ENCODE measurements around the gene DCBLD2.
"Not testable (repeated sequence)": the region's sequence is repeated elsewhere in the genome, so short reads cannot be mapped to it uniquely, and the experiment has no call there.

The DCBLD2 gene

DNA sequence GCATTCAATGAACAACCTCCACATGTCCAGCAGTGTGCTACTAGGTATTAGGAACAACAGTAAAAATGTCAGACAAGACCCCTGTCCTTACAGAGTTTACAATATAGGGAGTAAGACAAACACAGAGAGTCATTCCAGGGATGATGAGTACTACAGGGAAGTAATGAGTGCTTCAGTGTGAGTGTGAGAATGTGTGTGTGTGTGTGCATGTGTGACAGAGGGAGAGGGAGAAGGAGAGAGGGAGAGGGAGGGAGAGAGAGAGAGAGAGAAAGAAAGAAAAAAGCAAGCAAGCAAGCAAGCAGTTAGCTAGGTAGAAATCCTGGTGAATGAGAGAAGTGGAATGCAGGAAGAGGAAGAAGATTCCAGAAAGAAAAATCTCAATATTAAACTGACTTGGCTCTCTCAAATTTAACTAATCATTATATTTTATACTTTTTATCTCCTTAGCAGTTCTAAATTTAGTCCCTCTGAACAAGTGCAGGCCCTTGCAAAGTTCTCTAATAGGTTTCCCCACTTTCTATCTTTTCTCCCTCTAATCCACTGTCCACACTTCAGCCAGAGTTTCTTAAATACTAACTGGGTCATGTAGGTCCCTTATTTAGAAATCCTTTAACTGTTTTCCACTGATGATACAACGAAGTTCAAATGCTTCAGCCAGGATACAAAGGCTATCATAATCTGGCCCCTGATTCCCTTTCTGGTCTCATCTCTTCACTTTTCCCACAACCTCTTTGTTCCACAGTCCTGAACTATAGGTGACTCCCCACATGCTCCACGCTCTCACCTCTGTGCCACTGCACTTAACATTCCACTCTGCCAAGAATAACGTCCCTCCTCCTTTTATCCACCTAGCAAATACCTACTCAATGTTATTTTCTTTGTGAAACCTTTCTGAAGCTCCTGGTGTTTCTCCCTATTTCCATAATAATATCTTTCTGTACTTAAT is 10.3 kb downstream of the DCBLD2 start:
- no peak for DNase-seq

DNA sequence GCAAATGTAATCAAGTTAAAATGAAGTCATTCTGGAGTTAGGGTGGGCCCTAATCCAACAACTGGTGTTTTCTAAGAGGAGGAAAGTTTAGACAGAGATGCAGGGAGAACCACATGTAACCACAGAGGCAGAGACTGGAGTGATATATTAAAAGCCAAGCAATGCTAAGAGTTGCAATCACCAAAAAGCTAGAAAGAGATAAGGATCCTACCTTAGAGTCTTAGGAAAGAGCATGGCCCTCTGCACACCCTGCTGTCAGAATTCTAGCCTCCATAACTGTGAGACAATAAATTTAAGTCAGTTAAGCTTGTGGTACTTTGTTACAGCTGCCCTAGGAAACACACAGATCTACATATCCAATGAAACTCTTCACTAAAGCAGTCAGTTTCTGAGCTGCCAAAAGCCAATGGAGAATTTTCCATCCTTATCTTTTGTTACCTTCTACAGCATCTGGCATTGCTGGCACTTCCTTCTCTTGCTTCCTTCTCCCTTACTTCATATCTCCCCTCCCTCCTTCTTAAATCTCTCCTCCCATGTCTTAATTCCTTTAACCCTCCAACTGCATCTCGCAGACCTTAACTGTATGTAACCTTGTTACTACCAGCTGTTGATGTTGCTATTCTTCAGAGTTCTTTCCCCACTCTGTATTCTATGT is 11.2 kb downstream of the DCBLD2 start:
- no peak for DNase-seq

DNA sequence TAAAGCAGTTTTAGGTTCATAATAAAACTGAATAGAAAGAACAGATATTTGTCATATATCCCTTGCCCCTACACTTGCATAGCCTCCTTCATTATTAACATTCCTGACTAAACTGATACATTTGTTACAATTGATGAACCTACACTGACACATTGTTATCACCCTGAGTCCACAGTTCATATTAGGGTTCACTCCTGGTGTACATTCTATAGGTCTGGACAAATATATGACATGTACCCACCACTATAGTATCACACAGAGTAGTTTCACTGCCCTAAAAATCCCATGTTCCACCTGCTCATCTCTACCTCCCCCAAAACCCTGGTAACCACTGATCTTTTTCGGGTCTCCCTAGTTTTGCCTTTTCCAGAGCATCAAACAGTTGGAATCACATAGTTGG is 13.8 kb downstream of the DCBLD2 start:
- no peak for DNase-seq

DNA sequence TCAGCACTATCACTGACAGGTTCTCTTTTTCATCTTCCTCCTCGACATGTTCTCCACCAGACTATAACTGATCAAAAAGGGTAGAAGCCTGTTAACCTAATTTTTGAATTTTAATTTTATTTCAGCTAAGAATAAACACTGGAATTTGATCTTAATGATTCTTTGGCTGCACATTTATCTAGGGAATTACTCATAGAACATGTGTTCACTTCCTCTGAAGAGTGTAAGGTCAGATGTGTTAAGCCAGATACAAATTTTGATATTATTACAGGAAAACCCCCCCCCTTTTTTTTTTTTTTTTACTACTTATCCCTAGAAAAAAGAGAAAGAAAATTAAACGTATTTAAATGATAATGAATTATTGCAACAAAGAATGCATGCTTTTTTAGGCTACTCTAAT is 15.0 kb downstream of the DCBLD2 start:
- no peak for DNase-seq

DNA sequence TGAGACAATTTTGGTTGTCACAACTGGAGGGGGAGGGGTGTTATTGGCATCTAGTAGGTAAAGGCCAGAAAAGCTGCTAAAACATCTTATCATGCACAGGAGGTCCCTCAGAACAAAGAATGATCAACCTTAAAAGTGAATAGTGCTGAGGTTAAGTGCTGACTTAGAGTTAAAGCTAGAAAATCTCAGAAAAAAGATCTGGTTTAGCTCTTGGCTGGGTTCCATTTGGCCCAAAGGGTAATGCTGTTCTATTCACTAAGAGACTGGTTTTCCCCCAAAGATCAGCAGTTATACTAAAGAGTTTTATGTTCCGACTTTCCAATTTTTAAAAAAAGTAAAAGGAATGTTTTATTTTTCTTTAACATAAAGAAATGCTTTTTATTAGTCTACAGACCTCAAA is 15.6 kb downstream of the DCBLD2 start:
- no peak for DNase-seq

DNA sequence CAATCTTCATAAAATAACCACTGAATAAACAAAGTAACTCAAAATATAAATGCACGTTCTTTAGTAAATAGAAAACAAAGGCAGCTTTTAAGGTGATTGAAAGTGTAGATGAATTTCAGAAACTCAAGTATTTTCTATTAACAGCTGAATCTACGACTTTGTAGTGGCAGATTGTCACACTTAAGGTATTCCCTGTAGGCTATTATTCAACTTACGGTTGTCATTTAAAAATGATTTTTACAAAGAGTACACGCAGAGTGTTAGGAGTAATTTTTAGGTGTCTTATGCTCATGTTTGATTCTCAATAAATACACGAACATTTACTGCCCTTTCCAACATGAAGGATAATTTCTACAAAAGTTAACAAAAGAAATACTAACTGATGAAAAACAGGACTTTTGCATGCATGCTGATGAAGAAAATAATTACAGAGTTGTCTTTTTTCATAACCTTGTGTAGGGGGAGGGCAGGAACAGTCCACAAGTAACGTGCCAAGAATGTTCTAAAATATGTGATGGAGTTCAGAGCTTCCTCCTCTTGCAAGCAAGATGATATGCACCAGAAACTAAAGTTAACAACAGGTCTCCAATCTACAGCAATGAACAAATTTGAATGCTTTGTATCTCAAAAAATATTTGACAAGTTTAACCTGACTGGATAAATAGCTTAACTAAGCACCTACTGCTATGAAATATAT is 16.7 kb downstream of the DCBLD2 start:
- no peak for DNase-seq

DNA sequence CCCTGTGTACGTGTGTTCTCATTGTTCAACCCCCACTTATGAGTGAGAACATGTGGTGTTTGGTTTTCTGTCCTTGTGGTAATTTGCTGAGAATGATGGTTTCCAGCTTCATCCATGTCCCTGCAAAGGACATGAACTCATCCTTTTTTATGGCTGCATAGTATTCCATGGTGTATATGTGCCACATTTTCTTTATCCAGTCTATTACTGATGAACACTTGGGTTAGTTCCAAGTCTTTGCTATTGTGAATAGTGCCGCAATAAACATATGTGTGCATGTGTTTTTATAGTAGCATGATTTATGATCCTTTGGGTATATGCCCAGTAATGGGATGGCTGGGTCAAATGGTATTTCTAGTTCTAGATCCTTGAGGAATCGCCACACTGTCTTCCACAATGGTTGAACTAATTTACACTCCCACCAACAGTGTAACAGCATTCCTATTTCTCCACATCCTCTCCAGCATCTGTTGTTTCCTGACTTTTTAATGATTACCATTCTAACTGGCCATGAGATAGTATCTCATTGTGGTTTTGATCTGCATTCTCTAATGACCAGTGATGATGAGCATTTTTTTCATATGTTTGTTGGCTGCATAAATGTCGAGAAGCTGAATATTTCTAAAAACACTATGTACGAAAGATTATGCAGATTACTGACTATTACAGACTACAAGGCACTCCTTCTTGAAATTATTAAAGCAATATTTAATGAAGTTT is 18.7 kb downstream of the DCBLD2 start:
- DNase-seq, result not testable (repeated sequence)

DNA sequence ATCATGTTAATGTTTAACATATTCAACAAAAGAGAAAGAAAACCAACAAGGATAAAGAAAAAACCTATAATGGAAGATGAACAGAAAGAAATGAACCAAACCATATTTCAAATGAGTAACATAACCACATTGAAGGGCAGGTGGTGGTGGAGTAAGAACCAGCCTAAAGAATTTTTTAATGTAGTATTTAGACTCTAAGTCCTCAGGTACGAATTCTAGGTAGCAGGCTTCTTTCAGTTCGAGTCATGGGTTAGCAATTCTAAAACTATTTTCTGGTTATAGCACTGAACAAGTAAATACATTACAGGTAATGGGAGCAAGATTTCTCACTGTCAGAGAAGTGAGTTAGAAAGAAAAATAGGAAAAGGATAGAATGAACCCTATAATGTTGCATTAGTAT is 24.4 kb downstream of the DCBLD2 start:
- no peak for DNase-seq

DNA sequence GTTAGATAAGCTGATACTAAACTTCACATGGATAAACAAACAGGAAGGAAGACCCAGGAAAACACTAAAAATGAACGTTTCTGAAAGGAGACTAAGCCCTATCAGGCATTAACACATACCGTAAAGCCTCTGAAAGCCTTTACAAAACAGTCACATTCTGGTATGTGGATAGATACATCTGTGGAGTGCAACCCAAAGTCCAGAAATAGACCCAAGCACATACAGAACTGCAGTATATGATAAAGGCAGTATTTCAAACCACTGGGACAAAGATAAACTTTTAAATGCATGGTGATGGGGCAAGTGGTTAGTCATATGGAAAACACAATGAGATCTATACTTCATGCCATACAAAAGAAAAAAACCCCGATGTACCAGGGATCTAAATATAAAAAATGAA is 26.0 kb downstream of the DCBLD2 start:
- DNase-seq, result no peak

DNA sequence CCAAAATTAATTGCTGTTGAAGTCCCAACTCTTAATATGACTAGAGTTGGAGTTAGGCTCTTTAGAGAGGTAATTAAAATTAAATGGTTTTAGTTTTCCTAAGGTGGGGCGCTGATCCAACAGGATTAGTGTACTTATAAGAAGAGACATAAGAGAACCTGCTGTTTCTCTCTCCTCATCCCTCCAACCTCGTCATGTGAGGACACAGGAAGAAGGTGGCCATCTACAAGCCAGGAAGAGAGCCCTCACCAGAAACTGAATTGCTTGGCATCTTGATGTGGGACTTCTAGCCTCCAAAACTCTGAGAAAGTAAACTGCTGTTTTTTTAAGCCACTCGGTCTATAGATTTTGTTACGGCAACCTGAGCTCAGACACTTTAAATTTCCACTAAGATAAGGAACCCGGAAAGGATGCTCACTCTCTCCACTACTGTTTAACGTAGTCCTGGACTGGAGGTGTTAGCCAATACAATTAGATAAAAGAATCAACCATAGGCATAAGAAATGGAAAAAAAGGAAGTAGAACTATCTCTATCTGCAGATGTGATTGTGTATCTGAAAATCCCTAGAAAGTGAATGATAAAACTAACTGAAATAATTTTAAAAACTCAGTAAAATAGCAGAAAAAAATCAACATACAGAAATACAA is 26.8 kb downstream of the DCBLD2 start:
- no peak for DNase-seq

DNA sequence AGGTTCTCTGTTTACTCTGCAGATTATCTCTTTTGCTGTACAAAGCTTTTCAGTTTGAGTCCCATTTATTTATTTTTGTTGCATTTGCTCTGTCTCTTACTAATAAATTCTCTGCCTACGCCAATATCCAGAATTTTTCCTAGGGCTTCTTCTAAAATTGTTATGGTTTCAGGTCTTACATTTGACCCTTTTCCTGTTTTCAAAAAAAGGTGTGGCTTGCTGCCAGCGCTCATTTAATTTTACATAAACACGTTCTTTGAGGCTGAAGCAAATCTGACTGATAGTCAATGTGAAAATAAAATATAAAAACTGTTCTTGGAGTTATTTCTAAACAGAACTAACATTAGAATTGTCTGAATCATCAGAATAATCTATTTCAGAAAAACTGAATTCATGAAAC is 32.1 kb downstream of the DCBLD2 start:
- DNase-seq, result no peak

DNA sequence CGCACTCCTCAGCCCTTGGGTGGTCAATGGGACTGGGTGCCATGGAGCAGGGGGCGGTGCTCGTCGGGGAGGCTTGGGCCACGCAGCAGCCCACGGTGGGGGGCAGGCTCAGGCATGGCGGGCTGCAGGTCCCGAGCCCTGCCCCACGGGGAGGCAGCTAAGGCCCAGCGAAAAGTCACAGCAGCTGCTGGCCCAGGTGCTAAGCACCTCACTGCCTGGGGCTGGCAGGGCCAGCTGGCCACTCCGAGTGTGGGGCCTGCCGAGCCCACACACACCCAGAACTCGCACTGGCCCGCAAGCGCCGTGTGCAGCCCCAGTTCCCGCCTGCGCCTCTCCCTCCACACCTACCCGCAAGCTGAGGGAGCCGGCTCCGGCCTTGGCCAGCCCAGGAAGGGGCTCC is 43.5 kb downstream of the DCBLD2 start:
- not testable (repeated sequence) for DNase-seq

DNA sequence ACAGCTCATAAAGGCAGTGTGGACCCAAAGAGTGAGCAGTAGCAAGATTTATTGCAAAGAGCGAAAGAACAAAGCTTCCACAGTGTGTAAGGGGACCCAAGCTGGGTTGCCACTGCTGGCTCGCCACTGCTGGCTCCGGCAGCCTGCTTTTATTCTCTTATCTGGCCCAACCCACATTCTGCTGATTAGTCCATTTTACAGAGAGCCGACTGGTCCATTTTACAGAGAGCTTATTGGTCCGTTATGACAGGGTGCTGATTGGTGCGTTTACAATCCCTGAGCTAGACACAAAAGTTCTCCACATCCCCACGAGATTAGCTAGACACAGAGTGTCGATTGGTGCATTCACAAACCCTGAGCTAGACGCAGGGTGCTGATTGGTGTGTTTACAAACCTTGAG is 44.2 kb downstream of the DCBLD2 start:
- DNase-seq, result not testable (repeated sequence)

DNA sequence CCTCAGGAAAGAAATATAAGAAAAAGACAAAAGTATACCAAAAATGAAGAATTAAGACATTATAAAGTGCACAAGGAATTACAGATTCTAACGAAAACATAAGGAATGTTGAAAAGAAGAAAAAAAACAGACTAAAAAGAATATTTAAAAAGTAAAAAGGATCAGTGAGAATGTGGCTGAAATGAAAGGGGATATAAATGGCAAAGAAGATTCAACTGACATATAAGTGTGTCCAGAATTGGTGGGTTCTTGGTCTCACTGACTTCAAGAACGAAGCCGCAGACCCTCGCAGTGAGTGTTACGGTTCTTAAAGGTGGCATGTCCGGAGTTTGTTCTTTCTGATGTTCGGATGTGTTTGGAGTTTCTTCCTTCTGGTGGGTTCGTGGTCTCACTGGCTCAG is 44.8 kb downstream of the DCBLD2 start:
- no peak for DNase-seq

DNA sequence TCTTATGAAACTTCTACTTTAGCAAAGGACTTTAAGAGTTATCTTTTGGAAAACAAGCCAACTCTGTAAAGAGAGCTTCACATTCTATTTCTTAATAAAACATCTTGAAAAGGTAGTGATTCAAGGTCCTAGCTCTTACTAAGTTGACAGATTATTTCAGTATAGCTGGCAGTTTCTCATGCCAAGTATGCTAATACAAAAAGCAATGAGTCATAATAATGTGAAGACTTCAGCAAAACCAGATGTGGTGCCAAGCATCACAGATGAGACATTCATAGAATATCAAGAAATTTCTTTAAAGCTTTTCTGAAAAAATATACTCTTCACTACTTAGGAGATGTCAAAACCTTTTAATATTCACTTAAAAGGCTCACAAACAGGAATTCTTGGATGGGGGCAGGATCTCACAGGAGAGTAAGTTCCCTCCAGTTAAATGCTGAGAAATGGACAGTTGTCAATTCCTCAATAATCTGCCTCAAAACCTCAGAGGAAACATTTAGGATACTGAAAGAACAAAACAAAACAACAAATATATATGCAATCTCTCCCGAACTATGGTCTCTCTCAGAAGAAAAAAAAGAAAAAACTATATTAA is 45.6 kb downstream of the DCBLD2 start:
- DNase-seq, result no peak

DNA sequence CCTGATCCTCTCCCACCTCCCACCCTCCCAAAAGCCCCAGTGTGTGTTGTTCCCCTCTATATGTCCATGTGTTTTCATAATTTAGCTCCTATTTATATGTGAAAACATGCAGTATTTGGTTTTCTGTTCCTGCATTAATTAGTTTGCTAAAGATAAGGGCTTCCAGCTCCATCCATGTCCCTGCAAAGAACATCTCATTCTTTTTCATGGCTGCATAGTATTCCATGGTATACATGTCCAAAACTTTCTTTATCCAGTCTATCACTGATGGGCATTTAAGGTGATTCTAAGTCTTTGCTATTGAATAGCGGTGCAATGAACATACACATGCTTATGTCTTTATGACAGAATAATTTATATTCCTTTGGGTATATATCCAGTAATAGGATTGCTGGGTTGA is 53.4 kb downstream of the DCBLD2 start:
- no peak for DNase-seq

DNA sequence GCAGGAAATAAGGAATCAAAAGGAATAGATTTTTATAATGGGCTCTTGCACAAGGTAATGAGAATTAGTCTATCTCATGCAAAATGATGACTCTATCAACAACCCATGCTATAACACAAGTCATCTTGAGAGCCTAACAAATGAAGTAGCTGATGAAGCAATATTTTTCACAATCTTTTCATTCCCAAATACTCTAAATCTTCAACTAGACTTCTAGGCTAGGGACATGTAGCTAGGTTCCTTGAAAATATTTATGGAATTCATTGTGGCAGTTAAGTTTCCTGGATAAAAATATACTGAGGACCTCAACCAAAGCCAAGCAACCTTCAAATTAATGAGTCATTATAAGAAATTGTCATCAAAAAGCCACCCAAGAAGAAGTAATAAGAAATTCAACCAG is 55.4 kb downstream of the DCBLD2 start:
- DNase-seq, result no peak

DNA sequence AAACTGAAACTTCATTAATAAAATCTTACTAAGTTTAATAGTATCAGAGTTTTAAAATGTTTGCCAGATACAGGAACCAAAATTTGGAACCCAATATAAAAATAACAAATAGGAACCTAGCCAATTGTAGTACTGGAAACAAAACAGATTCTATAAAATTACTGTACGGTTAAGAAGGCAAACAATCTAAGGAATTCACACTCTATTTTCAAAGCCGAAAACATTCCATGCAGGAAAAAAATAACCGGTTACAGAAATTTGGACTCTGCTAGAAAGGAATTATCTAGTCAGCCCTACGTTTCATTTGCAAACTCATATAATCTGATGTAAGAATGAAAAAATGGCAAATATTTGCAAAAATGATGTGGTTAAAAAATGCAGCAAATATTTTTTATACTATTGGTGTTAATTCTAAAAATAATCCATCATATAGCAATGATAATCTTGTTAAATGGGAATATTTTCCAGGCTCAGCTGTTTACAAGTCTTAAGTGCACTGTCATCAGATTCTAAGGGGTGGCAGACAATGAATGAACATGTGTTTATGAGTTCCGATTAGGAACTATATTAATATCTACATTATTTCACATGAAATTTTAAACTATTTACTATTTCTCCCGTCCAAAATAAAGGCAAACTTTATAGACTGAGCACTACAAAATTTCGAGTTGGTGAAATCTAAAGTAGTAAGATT is 58.1 kb downstream of the DCBLD2 start:
- DNase-seq, result no peak

DNA sequence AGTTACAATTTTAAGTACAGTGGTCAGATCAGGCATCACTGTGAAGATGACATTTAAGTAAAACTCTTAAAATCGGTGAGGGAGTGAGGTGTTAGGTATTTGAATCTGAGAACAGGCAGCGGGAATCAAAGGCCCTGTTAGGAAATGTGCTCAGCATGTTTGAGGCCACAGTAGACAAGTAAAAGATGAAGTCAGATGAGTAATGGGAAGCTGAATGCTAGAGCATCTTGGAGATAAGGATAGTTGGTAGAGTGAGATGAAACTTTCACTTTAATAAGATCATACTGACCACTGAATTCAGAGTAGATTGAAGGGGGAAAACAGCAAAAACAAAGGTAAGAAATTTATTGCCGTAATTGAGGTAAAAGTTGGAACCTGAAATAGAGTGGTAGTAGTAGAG is 61.6 kb downstream of the DCBLD2 start:
- no peak for DNase-seq

DNA sequence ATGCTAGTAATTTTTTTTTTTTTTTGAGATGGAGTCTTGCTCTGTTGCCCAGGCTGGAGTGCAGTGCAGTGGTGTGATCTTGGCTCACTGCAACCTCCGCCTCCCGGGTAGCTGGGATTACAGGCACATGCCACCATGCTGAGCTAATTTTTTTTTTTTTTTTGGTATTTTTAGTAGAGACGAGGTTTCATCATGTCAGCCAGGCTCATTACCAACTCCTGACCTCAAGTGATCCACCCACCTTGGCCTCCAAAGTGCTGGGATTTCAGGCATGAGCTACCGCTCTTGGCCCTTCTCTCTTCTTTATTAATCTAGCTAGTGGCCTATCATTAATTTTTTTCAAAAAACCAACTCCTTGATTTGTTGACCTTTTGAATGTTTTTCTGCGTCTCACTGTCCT is 70.4 kb downstream of the DCBLD2 start:
- DNase-seq, result not testable (repeated sequence)

DNA sequence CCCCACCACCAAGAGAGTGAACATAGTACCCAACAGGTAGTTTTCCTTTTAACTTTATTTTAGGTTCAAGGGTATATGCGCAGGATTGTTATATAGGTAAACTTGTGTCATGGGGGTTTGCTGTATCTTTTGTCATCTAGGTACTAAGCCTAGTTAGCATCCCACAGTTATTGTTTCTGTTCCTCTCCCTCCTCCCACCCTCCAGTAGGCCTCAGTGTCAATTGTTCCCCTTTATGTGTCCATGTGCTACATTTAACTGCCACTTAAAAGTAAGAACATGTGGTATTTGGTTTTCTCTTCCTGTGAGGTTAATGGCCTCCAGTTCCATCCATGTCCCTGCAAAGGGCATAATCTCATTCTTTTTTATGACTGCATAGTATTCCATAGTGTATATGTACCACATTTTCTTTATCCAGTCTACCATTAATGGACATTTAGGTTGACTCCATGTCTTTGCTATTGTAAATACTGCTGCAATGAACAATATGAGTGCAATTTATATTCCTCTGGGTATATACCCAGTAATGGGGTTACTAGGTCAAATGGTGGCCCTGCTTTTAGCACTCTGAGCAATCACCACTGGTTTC is 72.2 kb downstream of the DCBLD2 start:
- no peak for DNase-seq
